ENCODE data around the gene CLSTN1. TPM values are rescaled to one million over a fixed set of nuclear protein-coding genes. Genes with fewer than 3 reads are reported as not detected.

The CLSTN1 gene
- total RNA-seq, 1 experiment from 2014 or later = 119 TPM

DNA sequence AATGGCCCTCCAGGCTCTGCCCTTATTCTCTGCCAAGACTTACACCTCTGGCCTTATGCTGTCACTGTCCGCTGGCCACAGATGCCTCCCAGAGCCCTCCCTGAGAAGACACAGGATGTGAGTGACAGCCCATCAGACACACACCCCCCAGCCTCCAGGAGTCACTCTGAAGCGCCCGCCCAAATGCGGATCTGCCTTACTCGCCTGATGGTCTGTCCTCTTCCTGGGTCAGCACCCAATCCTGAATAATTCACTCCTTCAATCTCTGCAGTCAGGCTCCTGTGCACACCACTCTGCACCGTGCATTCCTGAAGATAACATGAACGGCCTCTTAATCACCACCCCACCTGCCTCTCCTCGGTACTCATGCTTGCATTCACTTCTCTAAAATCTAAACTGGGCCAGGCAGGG lies 14.7 kb downstream of the CLSTN1 start:
- 0 out of 2 replicates have a peak, but pooled peaks cover 3% of the 10 kb centered on the region for H3K36me3 Mint-ChIP-seq
- H3K4me1 Mint-ChIP-seq = peaks cover 48% of the 10 kb centered on the region
- H3K27me3 Mint-ChIP-seq (ENCODE audit: low read depth) = no peaks in the 10 kb centered on the region
- TF ChIP-seq FOXJ3 (CRISPR knock-in tag; IDR thresholded peaks at IDR 0.05; ENCODE audit: borderline replicate concordance) (no peak), MYBL2 (CRISPR knock-in tag; IDR thresholded peaks at IDR 0.05) (no peak), ESRRA (CRISPR knock-in tag; IDR thresholded peaks at IDR 0.05; ENCODE audit: borderline replicate concordance) (no peak), TEAD4 (CRISPR knock-in tag; IDR thresholded peaks at IDR 0.05) (no peak), PRRX2 (CRISPR knock-in tag; IDR thresholded peaks at IDR 0.05) (no peak), ZNF121 (CRISPR knock-in tag; IDR thresholded peaks at IDR 0.05) (no peak), EMX1 (CRISPR knock-in tag; IDR thresholded peaks at IDR 0.05) (no peak), NR3C1 (CRISPR knock-in tag; conservative IDR thresholded peaks at IDR 0.05; ENCODE audit: low read depth) (no peak), JUN (CRISPR knock-in tag; IDR thresholded peaks at IDR 0.05) (no peak), NFYB (CRISPR knock-in tag; conservative IDR thresholded peaks at IDR 0.05; ENCODE audit: low read depth) (no peak), TCF7 (CRISPR knock-in tag; IDR thresholded peaks at IDR 0.05; ENCODE audit: low read depth) (no peak), SP1 (CRISPR knock-in tag; conservative IDR thresholded peaks at IDR 0.05) (no peak), HMGA2 (CRISPR knock-in tag; IDR thresholded peaks at IDR 0.05) (no peak)
- TF ChIP-seq, protein P1, sequence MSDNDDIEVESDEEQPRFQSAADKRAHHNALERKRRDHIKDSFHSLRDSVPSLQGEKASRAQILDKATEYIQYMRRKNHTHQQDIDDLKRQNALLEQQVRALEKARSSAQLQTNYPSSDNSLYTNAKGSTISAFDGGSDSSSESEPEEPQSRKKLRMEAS (CRISPR knock-in tag; IDR thresholded peaks at IDR 0.05) = no peak
- TF ChIP-seq, protein P2, sequence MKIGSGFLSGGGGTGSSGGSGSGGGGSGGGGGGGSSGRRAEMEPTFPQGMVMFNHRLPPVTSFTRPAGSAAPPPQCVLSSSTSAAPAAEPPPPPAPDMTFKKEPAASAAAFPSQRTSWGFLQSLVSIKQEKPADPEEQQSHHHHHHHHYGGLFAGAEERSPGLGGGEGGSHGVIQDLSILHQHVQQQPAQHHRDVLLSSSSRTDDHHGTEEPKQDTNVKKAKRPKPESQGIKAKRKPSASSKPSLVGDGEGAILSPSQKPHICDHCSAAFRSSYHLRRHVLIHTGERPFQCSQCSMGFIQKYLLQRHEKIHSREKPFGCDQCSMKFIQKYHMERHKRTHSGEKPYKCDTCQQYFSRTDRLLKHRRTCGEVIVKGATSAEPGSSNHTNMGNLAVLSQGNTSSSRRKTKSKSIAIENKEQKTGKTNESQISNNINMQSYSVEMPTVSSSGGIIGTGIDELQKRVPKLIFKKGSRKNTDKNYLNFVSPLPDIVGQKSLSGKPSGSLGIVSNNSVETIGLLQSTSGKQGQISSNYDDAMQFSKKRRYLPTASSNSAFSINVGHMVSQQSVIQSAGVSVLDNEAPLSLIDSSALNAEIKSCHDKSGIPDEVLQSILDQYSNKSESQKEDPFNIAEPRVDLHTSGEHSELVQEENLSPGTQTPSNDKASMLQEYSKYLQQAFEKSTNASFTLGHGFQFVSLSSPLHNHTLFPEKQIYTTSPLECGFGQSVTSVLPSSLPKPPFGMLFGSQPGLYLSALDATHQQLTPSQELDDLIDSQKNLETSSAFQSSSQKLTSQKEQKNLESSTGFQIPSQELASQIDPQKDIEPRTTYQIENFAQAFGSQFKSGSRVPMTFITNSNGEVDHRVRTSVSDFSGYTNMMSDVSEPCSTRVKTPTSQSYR (CRISPR knock-in tag; IDR thresholded peaks at IDR 0.05) = no peak
- TF ChIP-seq, protein P3, sequence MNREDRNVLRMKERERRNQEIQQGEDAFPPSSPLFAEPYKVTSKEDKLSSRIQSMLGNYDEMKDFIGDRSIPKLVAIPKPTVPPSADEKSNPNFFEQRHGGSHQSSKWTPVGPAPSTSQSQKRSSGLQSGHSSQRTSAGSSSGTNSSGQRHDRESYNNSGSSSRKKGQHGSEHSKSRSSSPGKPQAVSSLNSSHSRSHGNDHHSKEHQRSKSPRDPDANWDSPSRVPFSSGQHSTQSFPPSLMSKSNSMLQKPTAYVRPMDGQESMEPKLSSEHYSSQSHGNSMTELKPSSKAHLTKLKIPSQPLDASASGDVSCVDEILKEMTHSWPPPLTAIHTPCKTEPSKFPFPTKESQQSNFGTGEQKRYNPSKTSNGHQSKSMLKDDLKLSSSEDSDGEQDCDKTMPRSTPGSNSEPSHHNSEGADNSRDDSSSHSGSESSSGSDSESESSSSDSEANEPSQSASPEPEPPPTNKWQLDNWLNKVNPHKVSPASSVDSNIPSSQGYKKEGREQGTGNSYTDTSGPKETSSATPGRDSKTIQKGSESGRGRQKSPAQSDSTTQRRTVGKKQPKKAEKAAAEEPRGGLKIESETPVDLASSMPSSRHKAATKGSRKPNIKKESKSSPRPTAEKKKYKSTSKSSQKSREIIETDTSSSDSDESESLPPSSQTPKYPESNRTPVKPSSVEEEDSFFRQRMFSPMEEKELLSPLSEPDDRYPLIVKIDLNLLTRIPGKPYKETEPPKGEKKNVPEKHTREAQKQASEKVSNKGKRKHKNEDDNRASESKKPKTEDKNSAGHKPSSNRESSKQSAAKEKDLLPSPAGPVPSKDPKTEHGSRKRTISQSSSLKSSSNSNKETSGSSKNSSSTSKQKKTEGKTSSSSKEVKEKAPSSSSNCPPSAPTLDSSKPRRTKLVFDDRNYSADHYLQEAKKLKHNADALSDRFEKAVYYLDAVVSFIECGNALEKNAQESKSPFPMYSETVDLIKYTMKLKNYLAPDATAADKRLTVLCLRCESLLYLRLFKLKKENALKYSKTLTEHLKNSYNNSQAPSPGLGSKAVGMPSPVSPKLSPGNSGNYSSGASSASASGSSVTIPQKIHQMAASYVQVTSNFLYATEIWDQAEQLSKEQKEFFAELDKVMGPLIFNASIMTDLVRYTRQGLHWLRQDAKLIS (CRISPR knock-in tag; IDR thresholded peaks at IDR 0.05; ENCODE audit: borderline replicate concordance) = no peak
- TF ChIP-seq, protein P4, sequence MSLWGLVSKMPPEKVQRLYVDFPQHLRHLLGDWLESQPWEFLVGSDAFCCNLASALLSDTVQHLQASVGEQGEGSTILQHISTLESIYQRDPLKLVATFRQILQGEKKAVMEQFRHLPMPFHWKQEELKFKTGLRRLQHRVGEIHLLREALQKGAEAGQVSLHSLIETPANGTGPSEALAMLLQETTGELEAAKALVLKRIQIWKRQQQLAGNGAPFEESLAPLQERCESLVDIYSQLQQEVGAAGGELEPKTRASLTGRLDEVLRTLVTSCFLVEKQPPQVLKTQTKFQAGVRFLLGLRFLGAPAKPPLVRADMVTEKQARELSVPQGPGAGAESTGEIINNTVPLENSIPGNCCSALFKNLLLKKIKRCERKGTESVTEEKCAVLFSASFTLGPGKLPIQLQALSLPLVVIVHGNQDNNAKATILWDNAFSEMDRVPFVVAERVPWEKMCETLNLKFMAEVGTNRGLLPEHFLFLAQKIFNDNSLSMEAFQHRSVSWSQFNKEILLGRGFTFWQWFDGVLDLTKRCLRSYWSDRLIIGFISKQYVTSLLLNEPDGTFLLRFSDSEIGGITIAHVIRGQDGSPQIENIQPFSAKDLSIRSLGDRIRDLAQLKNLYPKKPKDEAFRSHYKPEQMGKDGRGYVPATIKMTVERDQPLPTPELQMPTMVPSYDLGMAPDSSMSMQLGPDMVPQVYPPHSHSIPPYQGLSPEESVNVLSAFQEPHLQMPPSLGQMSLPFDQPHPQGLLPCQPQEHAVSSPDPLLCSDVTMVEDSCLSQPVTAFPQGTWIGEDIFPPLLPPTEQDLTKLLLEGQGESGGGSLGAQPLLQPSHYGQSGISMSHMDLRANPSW (CRISPR knock-in tag; conservative IDR thresholded peaks at IDR 0.05; ENCODE audit: low read depth) = no peak
- TF ChIP-seq, protein P5, sequence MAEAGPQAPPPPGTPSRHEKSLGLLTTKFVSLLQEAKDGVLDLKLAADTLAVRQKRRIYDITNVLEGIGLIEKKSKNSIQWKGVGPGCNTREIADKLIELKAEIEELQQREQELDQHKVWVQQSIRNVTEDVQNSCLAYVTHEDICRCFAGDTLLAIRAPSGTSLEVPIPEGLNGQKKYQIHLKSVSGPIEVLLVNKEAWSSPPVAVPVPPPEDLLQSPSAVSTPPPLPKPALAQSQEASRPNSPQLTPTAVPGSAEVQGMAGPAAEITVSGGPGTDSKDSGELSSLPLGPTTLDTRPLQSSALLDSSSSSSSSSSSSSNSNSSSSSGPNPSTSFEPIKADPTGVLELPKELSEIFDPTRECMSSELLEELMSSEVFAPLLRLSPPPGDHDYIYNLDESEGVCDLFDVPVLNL (CRISPR knock-in tag; IDR thresholded peaks at IDR 0.05; ENCODE audit: borderline replicate concordance, low read depth) = no peak
- TF ChIP-seq, protein P6, sequence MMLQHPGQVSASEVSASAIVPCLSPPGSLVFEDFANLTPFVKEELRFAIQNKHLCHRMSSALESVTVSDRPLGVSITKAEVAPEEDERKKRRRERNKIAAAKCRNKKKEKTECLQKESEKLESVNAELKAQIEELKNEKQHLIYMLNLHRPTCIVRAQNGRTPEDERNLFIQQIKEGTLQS (CRISPR knock-in tag; conservative IDR thresholded peaks at IDR 0.05) = no peak
- POLR2A ChIA-PET = no interaction called here
- CTCF ChIA-PET = interaction anchor here (1.4 kb wide), 1 partner anchor 24 kb away, joined by 3 read pairs; no protein-coding TSS in a partner anchor
- DNase-seq (ENCODE audit: low spot score) (no peak), ATAC-seq (no peak; the same call in 1 of the 2 replicates)
- H3K4me3 Mint-ChIP-seq = no peak overlapping the region
- H3K9me3 Mint-ChIP-seq = no peaks in the 10 kb centered on the region
- H3K27ac Mint-ChIP-seq = peak overlapping the region; percentile 66
